Fibroblast of villous mesenchyme (primary cell): ENCODE data around the gene PHF21A. TPM values are rescaled to one million over a fixed set of nuclear protein-coding genes. Genes with fewer than 3 reads are reported as not detected.
A peak's percentile ranks its signal among the peaks of the same experiment; 100 is the strongest.
"Not testable (repeated sequence)": the region's sequence is repeated elsewhere in the genome, so short reads cannot be mapped to it uniquely, and the experiment has no call there.

Experiments
- DNase-seq: peaks from one replicate; pipeline ENCODE4 v3.0.0-alpha.2; 2010; ENCODE audit warnings: low read depth
- H3K4me3 ChIP-seq: 2 replicates; pipeline ENCODE4 v1.5.1; 2011; ENCODE audit warnings: low read depth, mild to moderate bottlenecking, low read length
- CTCF ChIP-seq: IDR thresholded peaks from 2 replicates; pipeline ENCODE4 v1.5.1; 2012; ENCODE audit warnings: low read depth, mild to moderate bottlenecking, low read length; ENCODE audit not compliant: insufficient read depth
- total RNA-seq: library from RNA; depleted of rRNA; stranded (reverse); fragments of >200 nt; gene quantifications from 2 replicates; pipeline ENCODE4 v1.2.3, GENCODE V29; 2012

The PHF21A gene
- total RNA-seq, 1 donor, result 15.5 TPM

- no peak for TF ChIP-seq CTCF
- no peak overlapping the region for H3K4me3 ChIP-seq
- DNase-seq, result no peak
Observed at GRCh38 chr11:46034041-46034440, 87.2 kb downstream of the PHF21A start.

GRCh38 chr11:46026606-46027293 is 94.5 kb downstream of the PHF21A start:
- no peak overlapping the region for H3K4me3 ChIP-seq
- TF ChIP-seq CTCF, result no peak
- peak; percentile 48 for DNase-seq

GRCh38 chr11:46020084-46020599 is 101.1 kb downstream of the PHF21A start:
- TF ChIP-seq CTCF, result no peak
- DNase-seq, result no peak
- H3K4me3 ChIP-seq, result no peak overlapping the region

- no peak for DNase-seq
- H3K4me3 ChIP-seq, result no peak overlapping the region
- TF ChIP-seq CTCF, result no peak
Observed at GRCh38 chr11:46018651-46019050, 102.6 kb downstream of the PHF21A start.

GRCh38 chr11:46017341-46017740 is 103.9 kb downstream of the PHF21A start:
- peak; percentile 4 for TF ChIP-seq CTCF
- no peak for DNase-seq
- no peak overlapping the region for H3K4me3 ChIP-seq

GRCh38 chr11:46015941-46016340 is 105.3 kb downstream of the PHF21A start:
- H3K4me3 ChIP-seq, result no peak overlapping the region
- DNase-seq, result no peak
- no peak for TF ChIP-seq CTCF

- H3K4me3 ChIP-seq, DNase-seq: not testable (repeated sequence)
Observed at GRCh38 chr11:46014168-46014567, 107.1 kb downstream of the PHF21A start.
